ENCODE data around the gene QRFPR. TPM values are rescaled to one million over a fixed set of nuclear protein-coding genes. Genes with fewer than 3 reads are reported as not detected.
"Not testable (repeated sequence)": the region's sequence is repeated elsewhere in the genome, so short reads cannot be mapped to it uniquely, and the experiment has no call there.

Gene QRFPR
- total RNA-seq, 1 donor from 2014 or later: not detected

DNA sequence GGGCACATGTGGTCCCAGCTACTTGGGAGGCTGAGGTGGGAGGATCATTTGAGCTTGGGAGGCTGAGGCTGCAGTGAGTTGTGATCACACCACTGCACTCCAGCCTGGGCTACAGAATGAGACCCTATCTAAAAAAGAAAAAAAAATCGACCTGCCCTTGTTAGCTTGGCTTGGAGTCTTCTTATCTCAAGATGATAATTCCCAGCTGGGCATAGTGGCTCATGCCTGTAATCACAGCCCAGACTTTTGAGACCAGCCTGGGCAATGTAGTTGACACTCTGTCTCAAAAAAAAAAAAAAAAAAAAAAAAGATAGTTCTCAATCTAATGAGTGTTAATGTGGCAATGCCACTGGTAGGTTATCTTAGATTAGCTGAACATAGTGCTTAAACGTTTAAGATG lies 41.0 kb downstream of the QRFPR start:
- no peak for DNase-seq (ENCODE audit: low spot score)

DNA sequence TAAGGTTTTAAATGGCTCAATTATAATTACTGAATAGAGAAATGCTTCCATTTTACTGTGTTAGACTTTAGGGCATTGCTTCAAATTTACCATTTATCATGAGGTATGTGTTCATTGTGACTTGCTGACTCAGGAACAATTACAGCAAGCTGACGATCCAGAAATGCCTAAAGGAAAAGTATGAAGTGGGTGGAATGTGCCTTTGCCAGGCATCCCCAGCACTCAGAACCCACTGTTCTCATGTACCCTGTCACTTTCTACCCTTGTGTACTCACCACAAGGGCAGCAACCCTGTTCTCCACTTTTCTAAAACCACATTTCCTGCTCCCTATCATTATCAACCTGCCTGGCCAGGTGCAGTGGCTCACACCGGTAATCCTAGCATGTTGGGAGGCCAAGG lies 41.5 kb downstream of the QRFPR start:
- no peak for DNase-seq (ENCODE audit: low spot score)

DNA sequence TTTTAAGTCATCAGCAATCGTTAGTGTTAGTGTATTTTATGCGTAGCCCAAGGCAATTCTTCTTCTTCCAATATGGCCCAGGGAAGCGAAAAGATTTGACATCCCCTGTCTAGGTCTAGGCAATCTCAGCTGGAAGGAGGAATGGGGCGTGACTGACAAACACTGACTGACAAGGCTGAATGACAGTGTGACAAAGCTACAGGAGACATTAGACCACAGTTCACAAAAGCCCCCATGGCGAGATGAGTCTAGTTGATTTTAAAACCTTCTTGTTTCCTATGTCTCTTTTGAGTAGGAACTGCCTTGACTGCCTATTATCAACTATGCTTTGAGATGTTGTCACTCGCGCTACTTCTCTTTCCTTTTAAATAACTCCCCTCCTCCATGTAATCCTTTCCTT lies 42.3 kb downstream of the QRFPR start:
- no peak for DNase-seq (ENCODE audit: low spot score)

DNA sequence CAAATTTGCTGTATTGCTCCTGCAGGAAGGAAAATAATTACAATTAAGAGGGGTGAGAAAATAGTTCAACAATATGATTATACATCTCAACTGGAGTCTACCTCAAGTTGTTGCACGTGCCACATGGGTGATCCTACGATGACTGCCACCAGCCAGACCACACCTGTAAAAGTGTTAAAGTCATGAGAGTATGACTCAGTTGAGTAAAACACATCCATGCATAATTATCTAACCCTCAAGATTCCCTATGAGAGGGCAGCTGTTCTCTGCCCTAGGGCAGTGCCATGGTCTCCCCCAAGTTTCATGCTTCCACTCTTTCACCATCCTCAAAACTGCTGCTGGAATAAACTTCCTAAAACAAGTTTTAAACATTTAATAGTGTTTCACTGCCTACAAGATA lies 44.1 kb downstream of the QRFPR start:
- DNase-seq (ENCODE audit: low spot score): no peak

DNA sequence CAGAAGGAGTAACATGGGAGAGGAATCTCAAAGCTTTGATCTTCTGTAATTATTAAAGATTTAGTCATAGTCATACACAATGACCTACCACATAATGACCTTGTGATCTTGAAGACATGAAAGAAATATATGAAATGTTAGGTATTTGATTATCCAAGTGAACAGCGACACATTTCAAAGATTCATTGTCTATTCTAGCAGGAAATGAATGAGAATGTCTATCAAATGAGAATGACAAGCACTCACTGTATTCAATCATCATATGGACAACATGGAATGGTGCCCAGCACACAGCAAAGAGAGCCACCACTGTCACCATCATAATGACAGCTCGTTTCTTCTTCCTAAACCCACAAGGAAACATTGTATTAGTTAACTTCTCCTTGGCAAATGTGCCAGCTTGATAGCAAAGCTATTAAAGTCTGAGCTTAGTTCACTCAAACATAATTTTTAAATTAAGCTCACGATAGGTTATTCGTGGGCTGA lies 50.6 kb downstream of the QRFPR start:
- DNase-seq (ENCODE audit: low spot score): no peak

DNA sequence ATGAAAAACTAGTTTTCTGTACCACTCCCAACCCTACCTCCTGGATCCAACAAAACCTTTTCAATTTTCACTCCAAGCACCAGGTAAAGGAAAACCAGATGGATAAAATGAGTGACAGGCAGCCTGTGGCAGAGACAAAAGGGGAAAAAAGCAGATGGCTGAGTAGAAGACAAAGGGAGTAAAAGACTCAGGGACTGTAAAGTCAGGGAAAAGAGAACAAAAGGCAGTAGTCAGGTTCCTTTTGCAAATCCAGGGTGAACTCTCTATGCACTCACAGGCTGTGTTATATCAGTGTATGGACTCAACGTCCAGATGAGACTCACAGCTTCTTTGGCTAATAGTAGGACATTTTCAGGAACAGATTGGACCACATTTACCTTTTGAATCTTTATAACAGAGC lies 54.2 kb downstream of the QRFPR start:
- no peak for DNase-seq (ENCODE audit: low spot score)

DNA sequence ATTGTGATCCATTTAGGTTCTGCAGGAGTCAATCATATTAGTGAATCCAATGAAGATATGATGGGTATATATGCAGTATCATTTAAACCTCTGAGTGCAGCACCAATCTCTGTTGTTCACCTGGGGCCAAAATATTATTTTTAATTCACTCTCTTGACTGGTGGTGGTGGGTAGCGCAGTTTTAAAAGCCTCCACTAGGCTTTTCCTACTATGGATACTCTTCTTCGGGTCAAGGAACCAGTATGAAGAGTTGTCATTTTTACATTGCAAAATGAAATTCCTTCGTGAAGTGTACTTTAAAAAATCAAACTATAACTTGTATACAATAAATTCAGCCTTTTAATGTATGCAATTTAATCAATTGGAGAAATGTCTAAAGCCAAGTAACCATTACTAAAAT lies 56.5 kb downstream of the QRFPR start:
- no peak for DNase-seq (ENCODE audit: low spot score)

DNA sequence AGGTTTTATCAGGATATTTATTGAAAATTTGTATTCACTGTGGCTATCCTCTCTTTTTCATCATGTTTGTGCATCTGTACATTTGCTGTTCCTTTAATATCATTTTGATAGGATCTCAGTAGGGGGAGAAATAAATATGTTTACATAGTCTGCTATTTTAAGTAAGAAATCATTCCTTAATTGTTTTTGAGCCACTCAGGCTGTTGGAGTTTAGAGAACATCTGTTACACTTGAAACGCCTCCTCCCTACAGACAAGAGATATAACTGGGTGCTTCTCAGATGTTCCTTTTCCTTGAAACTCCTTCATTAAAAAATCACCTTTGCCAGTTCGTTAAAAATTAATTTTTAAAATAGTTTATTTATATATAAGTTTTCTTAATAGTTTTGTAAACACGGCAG lies 59.4 kb downstream of the QRFPR start:
- no peak for DNase-seq (ENCODE audit: low spot score)

DNA sequence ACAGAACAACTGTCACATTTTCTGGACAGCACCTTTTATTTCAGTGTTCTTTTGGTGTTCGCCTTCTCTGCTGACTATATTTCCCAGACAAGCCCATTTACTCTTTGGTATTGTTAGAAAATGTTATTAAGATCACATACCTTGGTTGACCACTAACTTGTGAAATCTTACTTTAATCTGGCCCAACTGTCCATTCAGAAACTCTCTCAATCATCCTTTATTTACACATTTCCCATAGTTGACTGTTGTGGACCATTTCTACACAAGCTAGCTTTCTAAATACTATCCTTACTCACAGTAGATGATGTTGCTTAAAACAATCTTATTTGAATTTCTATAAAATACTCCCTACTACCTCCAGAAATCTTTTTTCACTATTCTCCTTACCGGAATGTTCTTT lies 64.7 kb downstream of the QRFPR start:
- DNase-seq (ENCODE audit: low spot score): no peak

DNA sequence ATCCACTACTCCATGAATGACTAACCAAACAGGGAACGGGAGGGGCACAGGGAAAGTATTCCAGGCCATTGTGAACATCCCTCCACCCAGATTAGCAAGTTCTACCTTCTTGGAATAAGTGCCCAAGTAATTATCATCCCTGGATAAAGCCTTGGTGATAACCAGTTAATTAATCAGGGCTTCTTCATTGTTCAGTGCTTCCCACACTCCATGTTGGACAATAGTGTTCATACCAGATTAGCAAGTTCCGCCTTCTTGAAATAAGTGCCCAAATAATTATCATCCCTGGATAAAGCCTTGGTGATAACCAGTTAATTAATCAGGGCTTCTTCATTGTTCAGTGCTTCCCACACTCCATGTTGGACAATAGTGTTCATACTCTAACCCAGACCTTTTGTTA lies 67.4 kb downstream of the QRFPR start:
- DNase-seq (ENCODE audit: low spot score): not testable (repeated sequence)

DNA sequence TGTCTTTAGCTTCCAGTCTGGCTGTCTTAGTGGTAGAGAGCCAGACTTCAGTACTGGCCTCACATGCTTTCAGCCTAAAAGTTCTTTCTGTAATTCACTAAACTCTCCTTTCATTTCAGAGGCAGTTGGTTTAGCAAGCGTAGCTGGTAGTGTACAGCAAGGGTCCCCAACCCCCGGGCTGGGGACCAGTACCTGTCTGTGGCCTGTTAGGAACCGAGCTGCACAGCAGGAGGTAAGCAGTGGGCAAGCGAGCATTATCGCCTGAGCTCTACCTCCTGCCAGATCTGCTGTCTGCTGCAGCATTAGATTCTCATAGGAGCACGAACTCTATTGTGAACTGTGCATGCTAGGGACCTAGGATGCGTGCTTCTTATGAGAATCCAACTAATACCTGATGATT lies 72.0 kb downstream of the QRFPR start:
- DNase-seq (ENCODE audit: low spot score): no peak

DNA sequence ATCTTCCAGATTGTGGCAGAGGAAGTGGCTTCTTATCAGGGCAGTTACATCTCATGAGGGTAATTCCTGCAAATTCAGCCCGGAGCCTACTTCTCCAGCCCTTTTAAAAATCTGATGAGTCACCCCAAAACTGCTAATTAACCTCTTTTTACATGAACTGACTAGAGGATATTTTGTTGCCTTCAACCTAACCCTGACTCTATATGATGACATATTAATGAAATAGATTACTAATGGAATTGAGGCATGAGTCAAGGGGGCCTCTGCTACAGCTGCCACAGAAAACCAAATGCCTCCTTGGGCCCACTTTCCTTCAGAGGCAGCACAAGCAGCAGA lies 72.5 kb downstream of the QRFPR start:
- no peak for DNase-seq (ENCODE audit: low spot score)

DNA sequence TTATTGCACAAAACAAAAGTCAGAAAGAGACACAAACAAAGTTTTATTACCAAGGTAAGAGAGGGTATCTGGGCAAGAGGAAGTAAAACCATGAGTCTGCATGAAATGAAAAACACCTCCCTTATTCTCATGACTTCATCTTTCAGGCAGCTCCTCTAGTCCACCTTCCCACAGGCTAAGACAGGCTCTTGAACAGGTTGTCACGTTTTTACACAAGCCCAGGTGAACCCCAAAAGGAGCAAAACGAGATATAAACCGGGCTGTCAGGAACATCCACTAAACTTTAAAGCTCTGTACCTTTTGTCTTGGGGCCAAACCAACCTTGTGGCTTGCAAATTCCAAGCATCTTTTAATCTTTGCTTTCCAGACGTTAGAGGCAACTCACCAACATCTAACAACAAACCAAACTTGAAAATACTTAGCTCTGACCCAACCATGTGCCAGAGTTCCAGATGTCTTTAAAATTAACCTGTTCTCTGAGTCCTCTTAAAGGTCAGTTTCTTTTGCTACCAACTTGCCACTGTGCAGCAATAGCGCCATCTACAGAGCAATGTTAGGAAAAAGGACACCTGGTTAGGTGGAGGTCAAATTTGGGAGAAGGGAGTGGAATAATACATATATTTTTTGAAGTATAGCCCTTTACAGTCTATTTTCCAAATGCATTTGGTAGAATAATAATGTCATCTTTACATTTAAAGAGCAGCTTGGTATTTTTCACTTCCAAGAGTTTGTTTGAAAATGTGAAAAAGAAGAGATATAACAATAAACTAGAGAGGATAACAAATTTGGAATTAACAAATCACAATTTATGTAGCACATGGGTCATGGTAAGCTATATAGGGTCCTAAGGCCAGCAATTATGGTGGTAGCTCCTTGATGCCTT lies 73.1 kb downstream of the QRFPR start:
- DNase-seq (ENCODE audit: low spot score): no peak

DNA sequence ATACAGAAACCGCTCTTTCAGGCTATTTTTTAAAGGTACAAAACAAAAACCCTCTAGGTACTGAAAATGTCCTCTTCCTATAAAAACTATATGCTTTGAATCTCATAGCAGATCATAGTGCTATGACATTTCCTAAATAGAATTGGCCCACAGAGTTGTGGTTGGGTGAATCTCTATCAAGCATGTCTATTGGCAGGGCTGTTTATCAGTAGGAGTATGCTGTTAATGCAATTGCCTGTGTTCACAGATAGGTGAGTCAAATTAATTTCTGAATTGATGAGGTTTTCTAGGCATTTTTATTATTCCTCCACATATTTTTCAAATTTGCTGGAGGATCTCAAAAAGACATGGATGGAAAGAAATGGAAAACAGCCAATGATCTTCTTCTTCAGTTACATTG lies 73.9 kb downstream of the QRFPR start:
- no peak for DNase-seq (ENCODE audit: low spot score)

DNA sequence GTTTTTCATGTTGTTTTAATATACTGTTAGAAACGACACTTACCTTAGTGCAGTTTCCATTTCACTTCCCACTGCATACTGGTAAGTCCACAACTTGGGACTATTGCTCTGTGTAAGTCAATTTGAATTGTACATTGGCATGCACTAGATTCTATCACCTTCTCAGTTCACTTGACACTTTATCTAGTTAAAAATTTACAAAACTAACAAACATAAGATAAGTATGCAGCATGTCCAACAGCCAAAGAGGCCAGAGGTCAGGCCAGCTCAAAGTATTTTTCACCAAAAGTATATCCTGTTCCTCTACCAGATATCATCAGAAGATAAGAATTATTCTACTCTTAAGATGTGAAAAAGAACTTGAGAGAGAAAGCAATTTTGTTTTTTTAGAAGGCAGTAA lies 75.9 kb downstream of the QRFPR start:
- no peak for DNase-seq (ENCODE audit: low spot score)

DNA sequence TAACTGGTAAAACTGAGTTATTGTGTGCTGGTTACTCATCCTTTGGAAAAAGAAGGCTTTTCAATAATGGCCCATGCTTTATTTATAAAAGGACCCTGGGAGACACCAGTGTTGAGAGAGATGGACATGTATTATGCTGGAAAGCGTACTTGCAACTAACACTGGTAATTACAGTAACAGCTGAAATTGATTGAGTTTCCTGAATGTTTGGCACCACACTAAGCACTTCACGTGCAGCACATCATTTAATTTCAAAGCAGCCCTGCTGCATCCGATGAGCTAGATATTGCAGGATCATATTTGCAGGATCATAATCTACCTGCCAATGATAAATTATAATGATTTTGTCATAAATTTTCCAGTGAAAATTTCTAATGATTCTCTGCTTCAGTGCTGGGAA lies 81.5 kb downstream of the QRFPR start:
- DNase-seq (ENCODE audit: low spot score): no peak

DNA sequence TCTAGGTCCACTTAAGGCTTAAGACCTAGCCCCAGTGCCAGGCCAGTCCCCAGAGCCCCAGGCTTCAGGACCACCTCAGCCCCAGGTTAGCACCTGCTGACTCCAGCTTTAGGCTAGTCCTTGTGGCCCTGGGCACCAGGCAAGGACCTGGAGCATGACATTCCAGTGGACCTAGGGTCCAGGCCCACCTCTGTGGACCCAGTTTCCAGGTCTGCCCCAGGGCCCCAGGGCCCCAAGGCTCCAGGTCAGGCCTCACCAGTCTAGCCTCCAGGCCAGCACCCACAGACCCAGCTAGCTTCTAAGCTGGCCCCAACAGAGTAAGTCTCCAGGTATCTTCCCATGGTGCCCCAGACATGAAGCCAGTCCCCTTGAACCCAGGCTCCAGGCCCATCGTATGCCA lies 97.5 kb downstream of the QRFPR start:
- DNase-seq (ENCODE audit: low spot score): no peak

DNA sequence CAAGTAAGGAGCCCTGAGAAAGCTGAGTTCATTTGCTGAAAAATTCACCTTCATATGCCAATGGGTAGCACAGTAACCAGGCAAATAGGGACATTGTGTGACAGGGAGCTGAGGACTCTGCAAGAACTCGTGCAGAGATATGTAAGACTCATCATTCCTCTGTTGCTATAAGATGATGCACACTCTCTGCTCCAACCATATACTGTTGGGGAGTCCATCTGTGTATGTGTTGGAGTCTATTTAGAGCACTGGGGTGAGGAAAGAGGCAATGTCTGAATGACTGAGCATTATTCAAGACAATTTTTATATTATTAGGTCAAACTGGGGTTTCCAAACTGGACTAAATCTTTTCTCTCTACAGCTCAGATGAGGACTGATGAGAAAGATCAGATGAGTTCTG lies 100.4 kb downstream of the QRFPR start:
- DNase-seq (ENCODE audit: low spot score): no peak

DNA sequence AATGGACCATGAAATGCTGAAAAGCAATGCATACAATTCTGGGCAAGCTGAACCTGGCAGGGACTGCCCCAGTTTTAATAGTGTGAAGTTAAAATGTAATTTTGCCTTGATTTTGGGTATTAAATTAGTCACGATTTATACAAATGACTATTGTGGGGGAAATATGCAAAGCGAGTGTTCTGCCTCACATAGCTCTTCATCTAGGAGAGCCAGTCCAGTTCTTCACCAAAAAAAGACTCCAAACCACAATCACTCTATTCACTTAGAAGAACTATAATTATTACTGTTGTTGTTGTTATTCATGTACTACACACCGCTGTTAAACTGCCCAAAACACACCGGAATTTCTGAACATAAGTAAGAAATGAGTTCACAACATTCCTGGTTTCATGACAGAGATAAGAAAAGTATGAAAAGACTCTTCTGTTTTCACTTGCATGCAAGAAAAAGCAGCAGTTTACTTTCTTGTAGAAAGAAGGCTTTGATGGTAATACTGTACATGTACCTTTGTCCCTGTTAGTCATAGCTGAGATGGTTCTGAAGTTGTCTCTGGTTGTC lies 101.9 kb downstream of the QRFPR start:
- DNase-seq (ENCODE audit: low spot score): no peak
